H1 (cell line): ENCODE data around the gene CDCP1. TPM values are rescaled to one million over a fixed set of nuclear protein-coding genes. Genes with fewer than 3 reads are reported as not detected.

Experiments used
- CTCF ChIA-PET: fragments of 300-600 bp; sonication (Branson Sonifier 250); formaldehyde crosslinking; loops from one replicate; lab custom pipeline; 2021; ENCODE audit not compliant: partially characterized antibody; lab: Charles Lee
- POLR2A ChIA-PET: fragments of 300-600 bp; sonication (Branson Sonifier 250); formaldehyde crosslinking; loops from one replicate; lab custom pipeline; 2021; ENCODE audit warnings: inconsistent platforms; ENCODE audit not compliant: partially characterized antibody; lab: Charles Lee
- DNase-seq, 2 experiments: peaks; one replicate each; pipeline versions ENCODE4 v3.0.0 to v3.0.0-alpha.2; 2010 to 2022; ENCODE audit warnings: low spot score in 2 of 2, low read depth in 1 of 2, mixed read lengths in 1 of 2
- FAIRE-seq: peaks from 2 replicates; lab custom pipeline; 2011; peaks lifted over from hg19 to GRCh38; lab: Jason Lieb, UNC
- H2AFZ ChIP-seq: 2 replicates; pipeline ENCODE4 v1.8.1; 2012; ENCODE audit warnings: low read length, inconsistent platforms
- H2AK5ac ChIP-seq: 2 replicates; pipeline ENCODE4 v1.6.1; 2013; ENCODE audit warnings: low read depth, low read length
- H2BK120ac ChIP-seq: replicated peaks from 2 replicates; pipeline ENCODE3; 2013; ENCODE audit warnings: low read depth, low read length, inconsistent platforms
- H2BK12ac ChIP-seq: 2 replicates; pipeline ENCODE4 v1.6.1; 2013; ENCODE audit warnings: low read depth, low read length
- H2BK15ac ChIP-seq: 2 replicates; pipeline ENCODE4 v1.6.1; 2013; ENCODE audit warnings: low read length
- H2BK20ac ChIP-seq: 2 replicates; pipeline ENCODE4 v1.6.1; 2013; ENCODE audit warnings: low read length
- H2BK5ac ChIP-seq: 2 replicates; pipeline ENCODE4 v1.6.1; 2013; ENCODE audit warnings: low read depth, low read length
- H3K14ac ChIP-seq: 2 replicates; pipeline ENCODE4 v1.6.1; 2013; ENCODE audit warnings: inconsistent platforms; ENCODE audit not compliant: insufficient read length
- H3K18ac ChIP-seq: 2 replicates; pipeline ENCODE4 v1.6.1; 2013; ENCODE audit warnings: low read length; ENCODE audit errors: extremely low read depth
- H3K23ac ChIP-seq: 2 replicates; pipeline ENCODE4 v1.6.1; 2013; ENCODE audit warnings: inconsistent platforms; ENCODE audit not compliant: insufficient read length
- H3K23me2 ChIP-seq: 2 replicates; pipeline ENCODE4 v1.6.1; 2013; ENCODE audit warnings: low read depth, low read length
- H3K27ac ChIP-seq: 2 replicates; pipeline ENCODE4 v1.6.1; 2011; ENCODE audit warnings: low read depth, low read length, inconsistent platforms
- H3K27me3 ChIP-seq, 4 experiments: replicated peaks in 1 of 4; 1 replicate in 1 of 4; 2 replicates in 3 of 4; pipeline versions ENCODE4 v1.6.1 to v1.8.1; 2011 to 2013; ENCODE audit warnings: low read length in 3 of 4, mild to moderate bottlenecking in 3 of 4, inconsistent platforms in 2 of 4, mixed read lengths in 2 of 4, moderate library complexity in 1 of 4; ENCODE audit not compliant: control insufficient read depth in 3 of 4, insufficient read depth in 3 of 4; ENCODE audit errors: extremely low read depth in 1 of 4
- H3K36me3 ChIP-seq, 4 experiments: 2 replicates each; pipeline versions ENCODE4 v1.6.1 to v1.8.1; 2011 to 2013; ENCODE audit warnings: mild to moderate bottlenecking in 4 of 4, low read length in 3 of 4, moderate library complexity in 2 of 4, control low read depth in 1 of 4, inconsistent platforms in 1 of 4; ENCODE audit not compliant: insufficient read depth in 4 of 4, control insufficient read depth in 2 of 4
- H3K4ac ChIP-seq: replicated peaks from 2 replicates; pipeline ENCODE3; 2013; ENCODE audit warnings: low read length, low read depth, mixed read lengths, inconsistent platforms; ENCODE audit not compliant: insufficient read length
- H3K4me1 ChIP-seq, 4 experiments: replicated peaks in 1 of 4; 1 replicate in 1 of 4; 2 replicates in 3 of 4; pipeline versions ENCODE4 v1.6.1 to v1.8.1; 2011 to 2013; ENCODE audit warnings: low read length in 3 of 4, inconsistent platforms in 2 of 4, mixed read lengths in 1 of 4; ENCODE audit not compliant: insufficient read depth in 4 of 4, control insufficient read depth in 3 of 4
- H3K4me2 ChIP-seq, 2 experiments: 2 replicates each; pipeline versions ENCODE4 v1.6.1 to v1.8.1; 2011 to 2013; ENCODE audit warnings: low read depth in 2 of 2, low read length in 2 of 2, control low read depth in 1 of 2, inconsistent platforms in 1 of 2, mild to moderate bottlenecking in 1 of 2; ENCODE audit not compliant: insufficient read depth in 1 of 2
- H3K4me3 ChIP-seq, 4 experiments: fragments of 200-600, 300-600 bp in 1 of 4; sonication (generic), shearing (Covaris generic), sonication (Bioruptor Twin) in 1 of 4; 2 replicates each; pipeline versions ENCODE4 v1.5.1 to v1.8.1; 2011 to 2016; ENCODE audit warnings: low read length in 4 of 4, low read depth in 3 of 4, control low read depth in 2 of 4, inconsistent platforms in 2 of 4, mild to moderate bottlenecking in 2 of 4, mixed read lengths in 1 of 4, moderate library complexity in 1 of 4; ENCODE audit not compliant: insufficient read depth in 2 of 4; ENCODE audit errors: extremely low read depth in 1 of 4
- H3K56ac ChIP-seq: replicated peaks from 2 replicates; pipeline ENCODE3; 2013; ENCODE audit warnings: low read depth, mild to moderate bottlenecking, mixed read lengths, low read length, inconsistent platforms; ENCODE audit not compliant: insufficient read length
- H3K79me1 ChIP-seq: 2 replicates; pipeline ENCODE4 v1.6.1; 2013; ENCODE audit warnings: low read depth, low read length, control low read depth
- H3K79me2 ChIP-seq, 2 experiments: 2 replicates each; pipeline versions ENCODE4 v1.6.1 to v1.8.1; 2012 to 2013; ENCODE audit warnings: low read length in 2 of 2, mild to moderate bottlenecking in 2 of 2, inconsistent platforms in 1 of 2; ENCODE audit not compliant: insufficient read depth in 2 of 2, control insufficient read depth in 1 of 2
- H3K9ac ChIP-seq, 4 experiments: replicated peaks in 1 of 4; 1 replicate in 1 of 4; 2 replicates in 3 of 4; pipeline versions ENCODE4 v1.6.1 to v1.8.1; 2011 to 2013; ENCODE audit warnings: low read depth in 3 of 4, low read length in 3 of 4, control low read depth in 2 of 4, mild to moderate bottlenecking in 2 of 4, moderate library complexity in 2 of 4, inconsistent platforms in 1 of 4; ENCODE audit errors: extremely low read depth in 1 of 4
- H3K9me3 ChIP-seq, 2 experiments: 2 replicates each; pipeline versions ENCODE4 v1.6.1 to v1.8.1; 2012 to 2013; ENCODE audit warnings: mild to moderate bottlenecking in 2 of 2, moderate library complexity in 2 of 2, control low read depth in 1 of 2, inconsistent platforms in 1 of 2, low read depth in 1 of 2, low read length in 1 of 2, mixed read lengths in 1 of 2; ENCODE audit not compliant: insufficient read depth in 2 of 2
- H4K20me1 ChIP-seq, 2 experiments: replicated peaks in 1 of 2; 2 replicates each; pipeline versions ENCODE3 to v1.8.1; 2011 to 2013; ENCODE audit warnings: inconsistent platforms in 2 of 2, low read length in 2 of 2, mild to moderate bottlenecking in 1 of 2; ENCODE audit not compliant: insufficient read depth in 2 of 2, control insufficient read depth in 1 of 2
- H4K5ac ChIP-seq: 2 replicates; pipeline ENCODE4 v1.6.1; 2013; ENCODE audit warnings: low read length, low read depth, mixed read lengths, inconsistent platforms; ENCODE audit not compliant: insufficient read length
- H4K8ac ChIP-seq: 2 replicates; pipeline ENCODE4 v1.8.0; 2013; ENCODE audit warnings: mild to moderate bottlenecking, moderate library complexity, low read length, inconsistent platforms; ENCODE audit not compliant: insufficient read depth; ENCODE audit errors: extremely low read depth
- H4K91ac ChIP-seq: replicated peaks from 2 replicates; pipeline ENCODE3; 2013; ENCODE audit warnings: low read length, mixed read lengths, inconsistent platforms; ENCODE audit not compliant: insufficient read length
- HDAC6 ChIP-seq: IDR thresholded peaks from one replicate; pipeline ENCODE4 v1.7.1; 2012; ENCODE audit warnings: low read depth, mild to moderate bottlenecking, inconsistent platforms, low read length, moderate library complexity
- JUND ChIP-seq: IDR thresholded peaks from 2 replicates; pipeline ENCODE4 v1.6.1; 2011; ENCODE audit warnings: mild to moderate bottlenecking, improper control_type of control experiment, low read length
- WGBS, 2 experiments: shearing (Covaris generic) in 1 of 2; methylation state at CpG; one replicate each; pipeline versions ENCODE4 v1.1.6 to v1.1.7; 2013 to 2015; ENCODE audit warnings: low lambda C conversion rate in 2 of 2, mixed read lengths in 2 of 2, inconsistent platforms in 1 of 2, low coverage in 1 of 2, missing lambda C conversion rate in 1 of 2; ENCODE audit not compliant: insufficient replicate concordance in 2 of 2, insufficient coverage in 1 of 2, insufficient read length in 1 of 2; ENCODE audit errors: extremely low coverage in 1 of 2, missing lambda C conversion rate in 1 of 2; 5-methylcytosine and 5-hydroxymethylcytosine counted together
- polyA plus RNA-seq, 7 experiments: library from polyadenylated mRNA; depleted of rRNA in 3 of 7; stranded (reverse) in 5 of 7; unstranded in 2 of 7; fragments of >200 nt in 5 of 7; fragments of 200-250 nt in 2 of 7; gene quantifications; 1 replicate in 5 of 7; 2 replicates in 1 of 7; 4 replicates in 1 of 7; pipeline versions ENCODE4 v1.2.1 to v1.2.3, GENCODE V29; 2011 to 2013; ENCODE audit warnings: missing spikeins in 2 of 7, mixed read lengths in 2 of 7
- total RNA-seq: library from RNA; stranded (reverse); fragmentation: NEBNext Ultra II Directional; extraction: Animal tissue kit (Norgen Biotek cat#: 25700); gene quantifications from 2 replicates; pipeline ENCODE4 v1.2.1, GENCODE V29; 2021

Gene CDCP1
- total and polyA plus RNA-seq, 2 of the 8 experiments (the other 6 are each of a cell fraction or from before 2014, with no cell fraction given), result 10.0 to 23.3 TPM

DNA sequence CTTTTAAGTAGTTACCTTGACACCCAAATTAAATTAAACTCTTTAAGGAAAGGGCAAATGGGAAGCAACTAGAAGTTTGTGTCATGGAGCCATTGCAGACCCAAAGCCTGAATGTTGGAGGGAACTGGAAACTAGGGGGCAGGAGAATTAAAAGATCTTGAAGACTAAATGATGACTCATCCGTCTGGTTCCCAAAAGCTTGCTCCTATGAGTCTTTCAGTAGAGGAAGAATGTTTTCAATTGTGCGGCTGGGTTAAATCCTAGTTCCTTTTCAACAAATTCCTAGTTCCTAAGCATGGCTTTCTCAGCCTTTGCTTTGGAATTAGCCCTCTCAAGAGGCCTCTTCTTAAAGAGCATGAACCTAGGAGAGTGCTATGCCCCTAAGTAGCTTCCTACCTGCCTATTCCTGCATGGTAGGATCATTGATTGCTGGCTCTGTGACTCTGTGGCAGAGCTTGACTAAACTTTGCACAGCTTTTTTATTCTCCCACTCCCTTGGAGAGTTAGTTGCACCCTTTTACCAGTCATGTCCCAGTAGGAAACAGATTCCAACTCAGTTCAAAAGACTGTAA lies 102.4 kb downstream of the CDCP1 start:
- no peak overlapping the region for H2AK5ac ChIP-seq
- FAIRE-seq, result no peak
- no peak overlapping the region for H2BK120ac ChIP-seq
- H2BK12ac ChIP-seq, result no peak overlapping the region
- CTCF ChIA-PET, result interaction anchor here (0.6 to 13.7 kb wide), 13 partner anchors 8 to 621 kb away, joined by 3 to 263 read pairs (median 3); partner anchors contain the start of gene TMEM158
- no peak overlapping the region for H2BK5ac ChIP-seq
- H3K23ac ChIP-seq, result no peak overlapping the region
- H3K9ac ChIP-seq, result no peak overlapping the region
- 83% methylated on average over 2 of the region's 2 CpGs; no CpG with 5 or more reads in 1 of the 2 experiments for WGBS, 2 experiments
- no peaks in the 10 kb centered on the region for H3K79me1 ChIP-seq
- no peak overlapping the region for H2AFZ ChIP-seq
- no peak overlapping the region for H3K4me3 ChIP-seq
- H3K14ac ChIP-seq, result no peak overlapping the region
- no peak overlapping the region for H3K56ac ChIP-seq
- no peaks in the 10 kb centered on the region for H3K79me2 ChIP-seq
- no peaks in the 10 kb centered on the region for H3K9me3 ChIP-seq
- H3K23me2 ChIP-seq, result no peaks in the 10 kb centered on the region; the same call in 1 of the 2 replicates
- H4K91ac ChIP-seq, result no peak overlapping the region
- POLR2A ChIA-PET, result no interaction called here
- H3K36me3 ChIP-seq, result no peaks in the 10 kb centered on the region
- H4K5ac ChIP-seq, result no peak overlapping the region
- DNase-seq, result no peak
- no peak overlapping the region for H3K4ac ChIP-seq
- H3K27me3 ChIP-seq, result no peaks in the 10 kb centered on the region; a peak in 3 of 7 replicates
- TF ChIP-seq JUND, result 0 out of 2 replicates have a peak, but pooled peaks have one; percentile 45
- no peak for TF ChIP-seq HDAC6
- H3K4me2 ChIP-seq, result no peak overlapping the region
- H2BK15ac ChIP-seq, result no peak overlapping the region
- H3K27ac ChIP-seq, result no peak overlapping the region
- no peak overlapping the region for H4K8ac ChIP-seq
- no peaks in the 10 kb centered on the region for H3K4me1 ChIP-seq
- H2BK20ac ChIP-seq, result no peak overlapping the region
- no peak overlapping the region for H3K18ac ChIP-seq
- no peaks in the 10 kb centered on the region for H4K20me1 ChIP-seq
